SU-DHL-6 (cell line): ENCODE data around the gene GRID1.

Source experiments
- CTCF ChIP-seq: fragments of 200-600 bp; sonication (generic); IDR thresholded peaks from one replicate; pipeline ENCODE4 v1.5.1; 2017; ENCODE audit warnings: antibody characterized with exemption, mild to moderate bottlenecking, low read length, moderate library complexity; ENCODE audit not compliant: insufficient read depth, poor library complexity, severe bottlenecking
- EZH2phosphoT487 ChIP-seq: fragments of 200-600 bp; sonication (generic), shearing (Covaris generic); conservative IDR thresholded peaks from 2 replicates; pipeline ENCODE4 v1.6.1; 2018; ENCODE audit warnings: mild to moderate bottlenecking, antibody characterized with exemption, low read length, moderate library complexity, mixed read lengths

DNA sequence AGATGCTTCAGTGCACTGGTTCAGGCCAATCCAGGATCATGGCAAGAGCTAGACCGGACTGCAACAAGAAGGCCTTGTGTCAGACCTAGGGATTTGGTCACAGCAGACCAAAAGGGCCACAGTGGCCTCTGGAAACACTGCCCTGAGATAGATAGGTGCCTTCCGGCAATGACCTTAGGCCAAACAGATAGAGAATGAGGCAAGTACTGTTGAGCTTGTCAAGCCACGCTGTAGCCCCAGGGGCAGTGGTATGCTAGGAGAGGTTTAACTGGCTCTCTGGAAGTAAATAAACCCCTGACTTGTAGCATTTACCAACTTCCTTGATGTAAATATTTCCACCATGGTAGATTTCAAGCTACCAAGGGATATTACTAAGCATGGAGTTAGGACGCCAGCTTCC, 197.5 kb downstream of the GRID1 start:
- TF ChIP-seq CTCF (no peak), EZH2phosphoT487 (no peak)
